ENCODE data around the gene ADA.

ADA gene

DNA sequence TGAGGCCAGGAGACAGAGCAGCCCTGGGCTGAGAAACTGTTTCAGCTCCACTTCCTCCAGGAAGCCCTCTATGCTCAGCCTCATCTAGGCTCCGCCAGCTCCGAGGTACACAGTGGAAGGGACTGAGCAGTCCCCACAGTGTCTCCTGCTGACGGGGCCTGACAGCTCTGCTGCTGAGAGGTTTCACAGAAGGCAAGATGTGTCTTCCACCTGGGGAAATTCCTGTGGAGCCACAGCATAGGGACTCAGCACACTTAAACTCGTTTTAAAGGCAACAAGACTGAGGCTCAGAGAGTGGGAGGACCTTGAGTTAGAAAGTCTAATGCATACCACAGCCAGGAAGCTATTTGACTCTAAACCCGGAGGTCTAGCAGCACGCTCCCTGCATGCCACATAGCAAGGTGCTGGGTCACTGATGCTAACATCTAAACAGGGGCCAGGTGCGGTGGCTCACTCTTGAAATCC is 6.8 kb downstream of the ADA start:
- no peak for DNase-seq (ENCODE audit: low spot score)

DNA sequence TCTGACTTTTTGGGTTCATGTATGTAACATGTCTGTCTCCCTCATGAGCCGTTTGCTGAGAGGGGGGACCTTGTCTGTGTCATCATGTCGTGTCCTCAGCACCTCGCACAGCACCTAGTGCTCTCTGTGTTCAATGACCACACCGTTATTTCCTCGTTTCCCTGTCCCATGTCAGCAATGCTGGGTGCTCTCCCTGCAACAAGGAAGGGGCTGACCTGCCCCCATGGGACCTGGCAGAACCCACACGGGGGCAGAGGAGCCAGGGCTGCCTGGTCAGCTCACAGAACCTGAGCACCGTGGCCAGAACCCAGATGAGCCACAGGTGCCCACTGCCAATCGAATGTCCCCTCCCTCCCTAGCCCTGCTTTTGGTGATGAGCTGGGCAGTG is 7.3 kb downstream of the ADA start:
- no peak for DNase-seq (ENCODE audit: low spot score)

- no peak for DNase-seq (ENCODE audit: low spot score)
These were observed 7.8 kb downstream of the ADA start for GRCh38 chr20:44643596-44644229.

DNA sequence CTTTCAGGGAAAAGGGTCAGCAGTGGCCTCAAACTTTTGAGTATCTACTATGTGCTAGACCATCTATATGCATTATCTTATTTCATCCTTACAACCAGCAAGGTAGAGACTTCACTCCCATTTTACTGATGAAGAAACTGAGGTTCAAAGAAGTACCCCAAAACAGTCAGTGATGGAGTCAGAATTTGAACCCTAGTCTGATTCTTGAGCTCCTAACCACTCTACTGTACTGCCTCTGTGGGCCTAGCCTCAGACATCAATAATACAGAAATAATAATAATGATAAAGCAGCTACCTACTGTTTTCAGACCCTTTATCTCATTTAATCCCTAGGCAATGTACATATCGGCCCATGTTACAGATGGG is 8.4 kb downstream of the ADA start:
- DNase-seq (ENCODE audit: low spot score), result no peak

GRCh38 chr20:44642203-44643153 is 9.0 kb downstream of the ADA start:
- DNase-seq (ENCODE audit: low spot score), result peak; percentile 41

GRCh38 chr20:44641325-44641724 is 10.2 kb downstream of the ADA start:
- no peak for DNase-seq (ENCODE audit: low spot score)

GRCh38 chr20:44640522-44640921 is 11.0 kb downstream of the ADA start:
- no peak for DNase-seq (ENCODE audit: low spot score)

- no peak for DNase-seq (ENCODE audit: low spot score)
These were observed 13.8 kb downstream of the ADA start for GRCh38 chr20:44637522-44638372.

GRCh38 chr20:44637042-44637441 is 14.5 kb downstream of the ADA start:
- DNase-seq (ENCODE audit: low spot score), result no peak

DNA sequence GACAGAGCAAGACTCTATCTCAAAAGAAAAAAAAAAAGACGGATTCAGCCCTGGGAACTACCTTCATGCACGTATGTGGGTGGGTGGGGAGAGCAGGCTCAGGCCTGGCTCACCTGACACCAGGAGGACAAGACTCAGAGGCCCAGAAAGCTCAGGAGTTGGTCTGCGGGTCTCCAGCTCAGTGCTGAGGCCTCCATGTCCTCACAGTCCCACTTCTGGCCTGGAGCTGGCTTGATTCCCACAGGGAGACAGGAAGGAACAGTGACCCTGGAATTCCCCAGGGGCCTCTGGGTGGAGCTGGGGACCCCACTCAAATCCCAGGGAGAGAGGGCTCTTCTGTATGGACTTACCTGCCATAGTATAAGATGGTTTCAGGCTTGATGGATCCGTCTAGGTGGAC is 15.6 kb downstream of the ADA start:
- no peak for DNase-seq (ENCODE audit: low spot score)

GRCh38 chr20:44633872-44634600 is 17.5 kb downstream of the ADA start:
- DNase-seq (ENCODE audit: low spot score), result no peak

GRCh38 chr20:44633187-44633810 is 18.2 kb downstream of the ADA start:
- DNase-seq (ENCODE audit: low spot score), result no peak

GRCh38 chr20:44632103-44632752 is 19.3 kb downstream of the ADA start:
- peak; percentile 57 for DNase-seq (ENCODE audit: low spot score)

DNA sequence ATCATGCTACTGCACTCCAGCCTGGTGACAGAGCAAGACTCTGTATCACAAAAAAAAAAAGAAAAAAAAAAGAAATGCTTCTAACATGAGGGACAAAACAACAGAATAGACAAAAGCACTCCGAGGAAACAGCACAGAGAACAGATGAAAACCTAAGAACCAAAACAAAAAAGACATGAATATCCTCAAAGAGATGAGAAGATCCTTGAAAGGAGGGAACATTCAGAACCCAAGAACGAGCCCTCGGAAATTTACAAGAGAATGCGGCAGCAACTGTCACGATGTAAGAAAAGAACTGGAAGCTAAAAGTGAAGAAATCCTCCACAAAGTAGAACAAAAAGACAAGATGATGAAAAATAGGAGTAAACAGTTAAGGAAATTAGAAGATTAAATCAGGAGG is 21.2 kb downstream of the ADA start:
- no peak for DNase-seq (ENCODE audit: low spot score)

- no peak for DNase-seq (ENCODE audit: low spot score)
These were observed 22.0 kb downstream of the ADA start for GRCh38 chr20:44629542-44629941.

DNA sequence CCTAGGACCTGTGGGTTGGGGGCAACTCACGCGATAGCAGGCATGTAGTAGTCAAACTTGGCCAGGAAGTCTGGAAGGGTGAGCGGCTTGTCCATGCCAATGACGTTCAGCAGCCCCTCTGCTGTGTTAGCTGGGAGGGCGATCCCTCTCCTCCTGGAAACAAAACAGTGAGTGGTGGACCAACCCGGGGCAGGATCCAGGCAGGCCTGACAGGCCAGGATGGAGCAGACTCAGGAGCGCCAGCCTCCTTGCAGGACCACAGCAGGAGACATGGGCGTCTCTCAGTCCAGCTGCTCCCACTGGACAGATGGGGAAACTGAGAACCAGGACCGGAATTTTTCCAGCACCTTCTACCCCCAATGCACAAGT is 22.5 kb downstream of the ADA start:
- no peak for DNase-seq (ENCODE audit: low spot score)

- no peak for DNase-seq (ENCODE audit: low spot score)
These were observed 24.0 kb downstream of the ADA start for GRCh38 chr20:44627364-44628010.

DNA sequence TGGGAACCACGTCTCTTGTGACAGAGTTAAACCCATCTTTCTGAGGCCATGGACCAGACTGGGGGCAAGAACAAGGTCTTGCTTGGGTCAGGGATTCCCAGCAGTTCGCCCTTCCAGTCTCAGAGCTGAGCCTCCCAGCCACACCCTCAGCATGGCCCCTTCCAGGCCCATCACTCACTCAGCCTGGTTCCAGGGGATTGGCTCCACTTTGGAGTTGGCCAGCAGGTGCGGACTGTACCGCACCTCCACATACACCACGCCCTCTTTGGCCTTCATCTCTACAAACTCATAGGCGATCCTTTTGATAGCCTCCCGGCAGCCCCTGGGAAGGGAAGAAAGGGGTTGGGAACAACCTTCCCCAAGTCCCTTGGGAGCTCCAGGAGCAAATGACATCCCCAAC is 25.2 kb downstream of the ADA start:
- no peak for DNase-seq (ENCODE audit: low spot score)

DNA sequence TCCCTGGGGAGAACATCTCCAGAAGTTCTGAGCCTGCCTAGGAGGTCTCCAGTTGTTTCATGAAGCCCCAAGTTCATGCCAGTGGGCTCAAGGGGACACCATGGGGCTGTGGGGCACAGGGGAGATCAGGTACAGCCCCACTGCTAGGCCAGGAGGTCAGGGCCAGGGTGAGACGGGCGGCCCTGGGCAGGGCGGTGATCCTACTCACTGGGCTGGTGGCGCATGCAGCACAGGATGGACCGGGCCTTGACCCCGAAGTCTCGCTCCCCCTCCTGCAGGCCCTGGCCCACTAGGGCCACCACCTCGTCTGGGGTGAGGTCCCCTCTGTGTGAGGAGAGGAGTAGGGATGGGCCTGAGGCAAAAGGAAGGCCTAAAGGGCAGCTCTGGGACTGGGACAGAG is 26.1 kb downstream of the ADA start:
- no peak for DNase-seq (ENCODE audit: low spot score)

DNA sequence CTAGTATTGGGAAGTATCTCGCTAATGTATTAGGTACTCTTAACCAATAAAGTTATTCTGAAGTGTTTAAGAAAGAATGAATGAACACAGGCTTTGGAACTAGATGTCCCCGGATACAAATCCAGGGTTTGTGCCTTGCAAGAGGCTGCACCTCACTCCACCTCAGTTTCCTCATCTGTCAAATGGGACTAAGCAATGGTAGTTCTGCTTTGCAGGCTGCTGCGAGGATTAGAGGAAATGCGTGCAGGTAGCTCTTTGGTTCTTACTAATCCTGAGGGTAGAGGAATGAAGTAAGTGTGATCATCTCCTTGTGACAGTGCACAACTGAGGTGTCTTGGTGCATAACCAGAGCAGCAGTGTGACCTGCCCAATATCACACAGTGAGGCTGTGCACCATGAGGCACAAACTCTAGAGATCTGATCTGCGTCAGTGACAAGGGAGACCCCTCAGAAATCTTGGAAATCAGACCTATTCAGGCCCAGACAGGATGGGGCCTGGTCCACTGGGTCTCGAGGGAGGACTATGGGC is 26.7 kb downstream of the ADA start:
- no peak for DNase-seq (ENCODE audit: low spot score)

All from SK-N-DZ (cell line).